HG02642 (cell line): ENCODE data around the gene SKI.

Experiments
- ATAC-seq: cut with Tn5 transposase; IDR thresholded peaks from one replicate; pipeline ENCODE4 v1.9.1; 2021; ENCODE audit warnings: mild to moderate bottlenecking; ENCODE audit not compliant: unreplicated experiment, poor library complexity

Gene SKI

DNA sequence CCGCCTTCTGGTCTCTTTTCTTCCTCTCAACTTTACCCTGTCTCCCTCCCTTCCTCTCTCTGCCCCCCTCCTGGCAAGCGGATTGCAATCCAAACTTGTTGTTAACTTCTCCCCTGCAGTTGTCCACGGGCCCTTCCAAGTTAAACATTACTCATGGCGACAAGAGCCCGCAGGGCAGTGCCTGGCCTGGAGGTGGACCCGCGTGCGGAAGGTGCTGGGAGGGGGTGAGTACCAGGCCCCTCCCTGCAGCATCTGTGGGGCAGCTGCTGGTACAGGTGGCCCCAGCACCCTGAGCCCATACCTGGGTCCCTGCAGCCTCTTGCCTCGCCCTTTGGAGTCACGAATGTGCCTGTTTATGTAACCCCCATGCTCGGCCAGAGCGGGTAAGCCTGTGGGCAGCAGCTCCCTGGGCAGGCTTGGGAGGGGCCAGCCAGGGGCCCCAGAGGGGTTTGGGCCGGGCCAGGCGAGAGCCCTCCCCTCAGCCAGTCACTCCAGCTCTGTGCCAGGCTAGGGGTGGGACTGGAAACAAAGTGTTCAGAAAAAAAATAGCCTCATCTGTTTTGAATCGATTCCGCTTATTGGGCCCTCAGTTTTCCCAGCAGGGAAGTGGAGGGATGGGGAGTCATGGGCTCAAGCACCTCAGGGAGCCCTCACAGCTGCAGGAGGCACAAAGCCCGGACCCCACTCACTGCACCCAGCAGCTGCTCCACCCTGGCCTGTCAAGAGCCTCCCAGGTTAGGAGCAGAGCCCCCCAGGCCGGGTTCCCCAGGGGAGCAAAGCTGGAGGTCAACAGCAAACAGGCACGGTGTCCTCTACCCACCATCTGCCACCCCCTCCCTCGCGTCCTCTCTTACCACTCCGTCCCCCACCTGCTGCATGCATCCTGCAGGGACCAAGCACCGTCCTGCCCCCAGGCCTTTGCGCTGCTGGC is 19.5 kb upstream of the SKI start:
- no peak for ATAC-seq

DNA sequence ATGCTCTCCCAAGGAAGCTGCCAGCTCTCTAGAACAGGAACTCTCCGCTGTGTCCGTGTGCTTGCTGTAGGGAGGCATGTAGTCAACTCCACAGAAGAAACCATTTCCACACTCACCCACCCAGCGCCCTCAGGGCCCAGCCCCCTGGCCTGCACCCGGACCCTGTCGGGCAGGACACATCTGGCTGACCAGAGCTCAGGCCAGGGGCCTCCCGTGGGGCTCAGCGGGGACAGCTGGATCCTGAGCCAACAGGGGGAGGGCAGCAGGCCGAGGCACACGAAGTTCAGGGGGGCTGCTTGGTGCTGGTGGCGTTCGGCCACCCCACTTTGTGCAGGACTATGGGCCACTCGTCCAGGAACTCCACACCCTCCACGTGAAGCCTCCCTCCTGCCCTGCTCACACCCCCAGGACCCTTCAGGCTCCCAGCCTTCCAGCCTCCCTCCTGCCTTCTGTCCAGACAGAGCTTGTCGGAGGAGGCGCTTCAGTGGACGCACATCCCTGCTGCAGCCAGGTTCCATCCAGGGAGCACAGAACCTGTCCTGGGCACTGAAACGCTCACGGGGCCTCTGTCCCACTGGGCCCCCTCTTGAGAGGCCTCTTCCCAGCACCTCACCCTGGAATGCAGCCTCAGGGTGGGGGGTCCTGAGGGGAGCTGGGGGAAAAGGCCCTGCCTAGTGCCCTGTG is 18.6 kb upstream of the SKI start:
- ATAC-seq = no peak

DNA sequence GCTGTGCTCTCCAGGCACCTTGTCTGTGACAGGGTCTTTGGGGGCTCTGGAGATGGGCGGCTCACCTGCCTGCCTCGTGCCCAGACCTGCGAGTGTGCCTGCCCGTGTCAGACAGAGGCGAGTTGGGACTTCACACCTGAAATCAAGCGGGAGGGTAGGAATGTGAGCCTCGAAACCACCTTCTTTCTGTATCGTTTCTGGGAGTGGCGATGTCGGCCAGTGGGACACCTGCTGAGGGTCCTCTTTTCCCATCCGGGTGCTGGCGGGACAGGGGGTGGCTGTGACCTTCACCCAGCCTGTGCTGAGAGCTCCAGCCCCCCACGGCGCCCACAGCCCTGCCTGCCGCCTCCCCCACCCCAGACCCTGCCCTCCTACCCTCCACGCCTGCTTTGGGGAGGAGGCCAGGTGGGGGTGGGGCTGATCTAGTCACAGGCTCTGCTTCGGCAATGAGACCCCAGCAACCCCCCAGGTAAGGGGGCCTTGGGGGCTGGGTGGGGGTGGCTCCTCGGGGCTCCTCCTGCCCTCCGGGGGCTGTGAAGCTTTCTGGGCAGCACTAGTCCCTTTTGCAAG is 17.9 kb upstream of the SKI start:
- no peak for ATAC-seq

DNA sequence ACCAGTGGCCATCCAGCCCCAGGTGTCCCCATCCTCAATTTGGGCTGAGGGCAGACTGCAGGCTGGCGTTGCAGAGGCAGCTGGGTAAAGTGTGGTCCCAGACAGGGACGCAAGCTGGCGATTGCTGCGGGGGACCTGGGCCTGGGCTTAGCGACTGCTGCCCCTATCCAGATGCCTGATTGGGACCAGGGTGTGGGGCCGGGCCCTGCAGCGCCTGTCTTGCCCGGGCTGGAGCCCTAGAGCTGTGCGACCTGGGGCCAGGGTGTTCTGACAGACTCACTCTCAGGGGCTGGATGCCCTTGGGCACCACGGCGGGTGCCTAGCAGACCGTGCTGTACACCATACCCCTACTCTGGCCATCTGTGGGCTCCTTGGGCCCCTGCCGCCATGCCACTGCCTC is 17.3 kb upstream of the SKI start:
- no peak for ATAC-seq

DNA sequence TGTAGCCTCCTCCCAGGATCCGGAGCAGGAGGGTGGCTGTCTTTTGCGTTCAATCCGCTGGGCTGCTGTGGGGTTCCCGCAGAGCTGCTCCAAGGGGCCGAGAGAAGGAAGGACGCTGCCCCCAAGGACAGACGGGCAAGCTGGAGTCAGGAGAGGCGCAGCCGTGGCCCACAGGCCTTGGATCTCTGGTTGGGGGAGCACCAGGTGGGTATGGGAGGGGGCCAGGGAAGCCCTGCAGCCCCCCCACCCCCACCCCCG is 15.9 kb upstream of the SKI start:
- no peak for ATAC-seq

DNA sequence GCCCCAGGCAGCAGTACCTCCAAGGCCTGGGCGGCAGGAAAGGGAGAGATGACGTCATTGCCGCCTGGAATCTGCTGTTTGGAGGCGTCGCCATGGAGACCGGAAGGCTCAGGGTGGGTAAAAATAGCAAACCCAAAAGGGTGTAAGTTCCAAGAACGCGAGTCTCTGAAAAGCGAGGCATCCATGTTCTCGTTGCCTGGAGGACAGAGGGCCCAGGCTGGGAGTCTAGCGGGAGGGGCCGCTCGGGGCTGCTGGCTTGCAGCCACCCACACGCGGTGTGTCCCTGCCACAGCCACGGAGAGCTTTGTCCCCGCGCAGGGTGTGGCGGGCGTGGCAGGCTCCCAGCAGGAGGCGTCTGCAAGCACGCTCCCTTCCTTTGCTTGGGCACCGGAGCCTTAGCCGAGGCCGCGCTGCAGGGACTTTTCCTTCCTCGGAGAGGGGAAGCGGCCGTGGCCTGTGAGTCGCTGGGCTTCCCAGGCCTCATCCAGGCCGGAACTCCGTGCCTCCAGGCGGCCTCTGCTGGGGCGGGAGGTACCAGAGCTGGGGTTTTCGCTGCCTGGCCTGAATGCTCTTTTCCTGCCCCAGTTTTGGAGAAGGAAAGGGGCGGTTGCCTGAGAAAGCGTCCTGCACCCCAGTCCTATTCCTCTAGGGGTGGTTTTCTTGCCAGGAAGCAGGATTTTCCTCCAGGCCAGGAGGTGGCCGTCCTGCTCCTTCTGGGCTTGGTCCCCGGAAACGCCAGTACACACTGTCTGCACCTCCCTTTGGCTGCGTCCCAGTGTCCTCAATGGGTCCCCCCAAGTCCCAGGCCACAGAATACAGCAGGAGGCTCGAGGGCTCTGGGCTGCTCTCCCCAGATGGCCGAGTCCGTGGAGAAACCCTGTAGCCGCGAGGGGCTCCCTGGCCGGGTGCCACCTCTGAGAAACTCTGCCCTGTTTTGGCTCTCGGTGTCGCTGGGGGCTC is 15.3 kb upstream of the SKI start:
- no peak for ATAC-seq

DNA sequence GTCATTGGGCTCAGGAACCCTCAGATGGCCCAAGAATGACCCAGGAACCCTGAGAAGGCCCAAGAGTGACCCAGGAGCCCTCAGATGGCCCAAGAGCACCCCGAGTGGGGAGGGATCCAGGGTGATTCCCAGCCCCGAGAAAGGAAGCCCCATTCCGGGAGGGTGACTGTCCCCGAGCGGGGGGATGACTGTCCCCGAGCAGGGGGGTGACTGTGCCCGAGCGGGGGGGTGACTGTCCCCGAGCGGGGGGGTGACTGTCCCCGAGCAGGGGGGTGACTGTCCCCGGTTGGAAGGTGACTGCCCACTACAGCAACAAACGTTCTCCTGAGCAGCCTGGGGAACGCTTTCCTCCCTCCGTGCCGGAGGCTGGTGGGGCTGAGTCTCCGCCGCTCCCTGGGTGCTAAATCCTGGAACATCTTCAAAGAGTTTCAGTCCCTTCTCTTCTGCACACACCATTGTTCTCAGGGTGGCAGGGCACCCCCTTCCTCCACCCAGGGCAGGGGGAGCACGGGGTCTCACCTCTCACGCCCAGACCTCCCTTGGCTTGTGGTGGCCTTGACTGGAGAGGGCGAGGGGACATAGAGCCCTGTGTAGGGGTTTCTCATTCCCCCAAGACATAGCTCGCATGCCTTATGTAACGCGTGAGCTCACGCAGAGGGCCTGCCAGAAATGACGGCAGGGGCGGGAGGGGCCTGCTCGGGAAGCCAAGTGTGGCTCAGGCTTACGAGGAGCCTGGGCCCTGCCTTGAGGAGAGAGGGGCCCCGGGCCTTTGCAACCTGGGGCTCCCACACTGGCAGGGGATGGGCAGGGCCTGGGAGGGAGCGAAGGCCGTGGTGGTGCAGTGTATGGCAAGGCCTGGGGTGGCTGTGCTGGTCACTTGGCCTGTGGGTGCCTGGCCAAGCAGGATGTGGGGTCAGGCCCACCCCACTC is 14.3 kb upstream of the SKI start:
- ATAC-seq = no peak

DNA sequence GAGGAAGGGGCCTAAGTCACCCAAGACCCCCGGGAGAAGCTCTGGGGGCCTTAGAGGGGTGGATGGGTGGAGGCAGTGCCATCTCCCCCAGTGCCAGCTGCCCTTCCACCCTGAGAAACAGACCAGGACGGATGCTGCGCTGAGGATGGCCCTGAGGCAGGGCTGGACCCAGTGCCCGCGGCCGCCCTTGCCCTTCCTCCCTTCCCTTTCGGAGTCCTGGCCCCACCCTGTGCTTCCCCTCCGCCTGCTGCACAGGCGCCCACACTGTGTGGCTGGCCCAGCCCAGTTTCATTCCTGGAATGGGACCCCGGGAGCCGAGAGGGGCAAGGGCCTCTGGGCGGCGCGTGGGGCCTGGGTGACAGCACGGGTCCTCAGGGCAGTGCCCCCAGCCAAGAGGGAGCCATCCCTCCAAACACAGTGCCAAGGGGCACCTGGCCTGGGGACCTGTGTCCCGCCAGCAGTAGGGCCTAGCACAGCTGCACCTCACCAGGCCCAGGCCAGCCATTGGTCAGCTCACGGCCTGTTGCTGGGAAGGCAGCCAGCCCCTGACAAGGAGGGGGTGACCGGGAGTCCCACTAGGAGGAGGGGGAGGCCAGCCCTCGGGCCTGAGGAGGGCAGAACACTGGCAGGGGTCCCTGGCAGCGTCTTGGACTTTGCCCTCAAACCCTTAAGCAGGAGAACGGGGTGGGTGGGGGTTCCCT is 13.4 kb upstream of the SKI start:
- ATAC-seq = no peak

DNA sequence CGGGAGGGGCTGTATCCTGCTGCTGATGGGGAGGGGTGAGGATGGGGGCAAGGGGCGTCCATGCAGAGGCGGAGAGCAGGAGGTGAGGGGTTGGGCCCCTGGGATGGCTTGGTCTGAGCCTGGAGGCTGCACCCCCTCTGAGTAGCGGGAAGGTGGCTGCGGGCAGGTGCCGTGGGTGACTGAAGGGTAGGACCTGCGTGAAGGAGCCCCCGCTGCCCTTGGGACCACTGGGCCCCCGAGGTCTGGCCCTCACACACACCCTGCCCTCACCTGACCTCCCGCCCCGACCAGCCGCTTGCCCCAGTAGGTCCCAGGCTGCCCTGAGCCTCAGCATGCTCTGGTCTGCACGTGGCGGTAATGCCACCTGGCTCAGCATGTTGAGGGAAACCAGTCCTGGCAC is 12.8 kb upstream of the SKI start:
- no peak for ATAC-seq

DNA sequence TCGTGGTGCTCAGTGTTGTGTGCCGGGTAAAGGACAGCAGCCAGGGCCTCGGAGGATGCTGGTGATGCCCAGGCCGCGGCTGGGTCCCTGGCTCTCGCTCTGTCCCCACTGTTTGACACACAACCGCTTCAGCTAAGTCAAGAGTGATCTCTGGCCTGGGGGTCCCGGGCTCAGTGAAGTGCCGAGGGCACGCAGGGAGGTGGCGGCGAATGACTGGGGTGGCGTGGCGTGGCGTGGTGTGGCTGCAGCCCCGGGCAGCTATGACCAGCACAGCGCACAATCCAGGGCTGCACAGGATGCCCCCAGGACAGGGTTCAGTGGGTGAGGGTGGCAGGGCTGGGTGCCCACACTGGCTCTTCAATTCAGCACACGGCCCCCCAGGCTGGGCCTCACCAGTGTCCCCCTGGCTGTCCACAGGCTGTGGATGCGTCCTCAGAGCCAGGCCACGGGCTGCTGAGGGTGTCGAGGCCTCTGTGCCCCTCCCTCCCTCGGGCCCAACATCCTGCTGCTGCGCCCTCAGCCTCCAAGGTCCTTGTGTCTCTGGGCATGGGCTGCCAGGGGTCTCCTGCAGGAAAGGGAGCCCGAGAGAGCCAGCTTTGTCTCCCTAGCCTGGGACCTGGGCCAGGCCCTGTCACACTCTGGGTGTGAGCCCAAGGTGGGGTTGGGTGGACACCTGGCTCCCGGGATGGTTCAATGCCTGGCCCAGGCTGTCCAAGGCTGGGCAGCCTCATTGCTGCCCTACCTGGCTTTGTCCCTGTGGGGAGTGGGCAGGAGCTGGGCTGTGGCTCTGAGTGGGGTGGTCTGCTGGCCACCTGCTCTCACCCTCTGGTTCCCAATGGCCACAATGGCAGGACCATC is 12.0 kb upstream of the SKI start:
- ATAC-seq = no peak

DNA sequence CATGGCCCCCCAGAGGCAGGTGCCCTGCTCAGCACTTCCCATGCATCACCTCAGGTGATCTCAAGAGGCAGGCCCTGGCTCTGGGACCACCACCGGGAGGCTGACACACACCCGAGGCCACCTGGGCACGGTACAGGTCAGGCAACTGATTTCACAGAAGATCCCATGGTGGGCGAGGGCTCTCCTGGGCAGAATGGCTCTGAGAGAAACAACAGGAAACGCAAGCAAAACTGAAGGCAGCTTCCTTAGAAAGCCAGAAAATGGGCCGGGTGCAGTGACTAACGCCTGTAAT is 11.4 kb upstream of the SKI start:
- ATAC-seq = no peak

DNA sequence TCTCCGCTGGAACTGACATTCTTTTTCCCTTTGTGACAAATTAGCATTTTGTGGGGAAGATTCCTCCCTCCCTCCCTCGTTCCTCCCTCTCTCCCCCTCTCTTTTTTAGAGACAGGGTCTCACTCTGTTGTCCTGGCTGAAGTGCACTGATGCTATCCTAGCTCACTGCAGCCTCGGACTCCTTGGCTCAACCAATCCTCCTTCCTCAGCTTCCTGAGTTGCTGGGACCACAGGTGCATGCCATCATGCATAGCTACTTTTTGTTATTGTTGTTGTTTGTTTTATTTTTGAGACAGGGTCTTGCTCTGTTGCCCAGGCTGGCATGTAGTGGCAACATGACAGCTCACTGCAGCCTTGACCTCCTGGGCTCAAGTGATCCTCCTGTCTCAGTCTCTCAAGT is 6.8 kb upstream of the SKI start:
- no peak for ATAC-seq

DNA sequence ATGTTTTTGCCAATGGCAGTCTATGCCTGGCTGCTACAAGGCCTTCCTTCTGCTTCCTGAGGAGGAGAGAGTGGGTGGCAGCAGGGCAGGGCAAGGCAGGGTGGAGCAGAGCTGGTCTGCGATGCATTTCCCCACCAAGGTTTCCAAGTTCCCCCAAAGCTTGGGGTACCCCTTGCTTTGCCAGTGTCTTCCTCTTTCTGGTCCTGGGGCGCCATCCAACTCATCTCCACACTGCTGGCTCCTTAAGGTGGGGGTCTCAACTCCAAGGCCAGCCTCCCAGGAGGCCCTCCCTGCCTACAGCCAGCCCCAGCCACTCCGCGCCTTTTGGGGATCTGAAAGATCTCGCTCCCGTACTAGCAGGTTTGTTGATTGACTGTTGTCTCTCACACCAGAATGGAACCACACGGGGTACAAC is 3.9 kb upstream of the SKI start:
- ATAC-seq = no peak

DNA sequence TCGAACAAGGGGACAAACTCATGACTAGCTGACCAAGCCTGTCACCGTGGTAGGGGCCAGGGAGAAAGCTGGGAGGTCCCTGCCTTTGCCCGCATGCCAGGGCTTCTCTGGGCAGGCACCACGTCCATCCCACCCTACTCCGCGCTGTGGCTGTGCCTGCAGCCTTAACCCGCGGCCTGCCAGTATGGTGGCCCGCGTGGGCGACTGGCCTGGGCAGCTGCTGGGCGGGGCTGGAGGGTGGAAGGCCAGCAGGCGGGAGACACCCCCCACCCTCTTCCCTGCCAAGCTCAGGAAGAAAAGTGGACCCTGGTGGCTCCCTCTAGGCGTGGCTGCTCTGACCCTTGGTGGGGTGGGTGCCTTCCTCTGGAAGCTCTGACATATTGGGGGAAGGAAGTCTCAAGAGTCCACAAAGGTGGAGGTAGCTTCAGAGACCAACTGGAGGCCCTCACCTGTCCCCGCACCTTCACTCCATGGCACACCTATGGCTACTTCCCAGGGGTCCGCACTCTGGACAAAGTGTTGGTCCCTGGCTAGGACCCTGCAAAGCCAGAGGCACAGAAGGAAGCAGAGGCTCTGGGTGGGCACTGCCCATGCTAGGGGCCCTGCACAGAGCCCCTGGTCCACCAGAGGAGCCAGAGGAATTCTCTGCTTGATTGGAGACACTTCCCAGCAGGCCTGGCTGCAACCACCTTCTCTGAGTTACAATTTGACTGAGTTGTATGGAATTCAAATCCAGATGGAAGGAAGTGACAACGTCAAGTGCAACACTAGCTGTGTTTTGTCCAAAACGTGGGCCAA is 3.3 kb upstream of the SKI start:
- no peak for ATAC-seq

DNA sequence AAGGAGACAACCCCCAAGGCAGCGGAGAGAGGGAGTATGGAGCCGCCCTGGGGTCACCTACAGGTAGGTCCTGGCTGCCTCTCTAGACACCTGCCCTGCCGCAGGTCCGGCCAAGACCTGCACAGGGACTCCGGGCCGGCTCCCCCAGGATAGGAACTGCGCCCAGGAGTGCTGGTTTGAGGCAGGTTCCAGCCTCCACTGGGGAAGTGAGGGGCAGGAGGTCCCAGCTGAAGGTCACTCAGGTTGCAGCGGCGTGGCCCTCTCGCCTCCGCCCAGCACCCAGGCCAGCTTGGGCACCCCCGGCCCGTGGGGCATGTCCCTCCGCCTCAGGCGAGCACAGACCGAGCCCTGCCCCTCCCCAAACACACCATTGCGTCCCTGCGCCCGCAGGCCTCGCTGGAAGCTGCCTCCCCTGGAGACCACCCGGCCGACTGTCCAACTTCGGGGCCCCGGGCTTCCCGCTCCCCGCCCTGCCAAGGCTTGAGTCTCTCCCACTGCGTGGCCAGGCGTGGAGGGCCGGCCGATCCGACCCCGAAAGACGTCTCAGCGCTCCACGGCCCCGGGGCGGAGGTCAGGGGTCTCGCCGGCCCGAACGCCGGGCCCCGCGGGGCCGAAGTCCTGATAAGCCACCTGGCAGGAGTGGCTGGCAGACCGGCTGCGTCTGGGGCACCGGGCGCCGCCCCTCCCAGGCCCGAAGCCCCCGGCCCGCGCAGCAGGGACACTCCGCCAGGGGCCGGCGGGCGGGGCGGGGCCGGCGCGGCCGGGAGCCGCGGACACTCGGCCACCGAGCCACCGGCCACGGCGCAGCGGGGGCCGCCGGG is 1.4 kb upstream of the SKI start:
- peak; percentile 5 for ATAC-seq

DNA sequence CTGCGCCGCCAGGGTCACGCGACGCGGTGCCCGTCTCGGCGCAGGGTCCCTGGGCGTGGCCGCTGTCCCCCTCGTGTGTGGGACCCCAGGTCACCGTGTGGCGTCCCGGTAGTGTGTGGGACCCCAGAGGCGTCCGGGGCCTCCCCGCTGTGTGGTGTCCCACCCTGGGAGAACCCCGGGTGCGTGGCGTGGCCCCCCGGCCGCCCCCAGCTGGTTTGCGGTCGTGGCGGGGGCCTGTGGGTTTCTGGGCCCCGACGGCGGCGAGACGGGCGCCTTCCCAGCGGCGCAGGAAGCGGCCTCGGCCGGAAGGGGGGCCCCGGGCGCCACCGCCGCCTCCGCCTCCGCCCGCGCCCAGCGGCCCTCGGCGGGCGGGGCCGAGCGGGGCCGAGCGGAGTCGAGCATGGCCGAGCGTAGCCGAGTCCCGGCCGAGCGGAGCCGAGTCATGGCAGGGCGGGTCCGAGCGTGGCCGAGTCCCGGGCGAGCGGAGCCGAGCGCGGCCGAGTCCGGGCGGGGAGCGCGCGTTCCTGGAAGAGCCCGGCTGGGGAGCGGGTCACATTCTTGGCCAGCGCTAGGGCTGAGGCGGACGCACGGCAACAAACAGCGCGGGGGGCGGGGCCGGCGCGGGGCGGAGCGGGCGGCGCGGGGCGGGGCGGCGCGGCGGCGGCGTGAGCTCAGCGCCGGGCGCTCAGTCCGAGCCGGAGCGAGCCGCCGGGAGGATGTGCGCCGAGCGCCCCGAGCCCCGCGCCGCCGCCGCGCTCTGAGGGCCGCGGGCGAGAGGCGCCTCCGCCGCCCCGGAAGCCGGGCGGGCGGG is 568 bp upstream of the SKI start:
- ATAC-seq = peak; percentile 88
